Left cardiac atrium (tissue), 4 donors: Measurements from ENCODE around the gene PPP1R1C. TPM values are rescaled to one million over a fixed set of nuclear protein-coding genes. Genes with fewer than 3 reads are reported as not detected.
A peak's percentile ranks its signal among the peaks of the same experiment; 100 is the strongest.

Experiments
- ATAC-seq, 2 donors: fragments of 200-7000 bp; cut with Tn5 transposase; one replicate each; pipeline ENCODE4 v1.9.1; 2020; ENCODE audit warnings: mild to moderate bottlenecking in 2 of 2, moderate library complexity in 2 of 2
- DNase-seq: peaks from one replicate; pipeline ENCODE4 v3.0.0-alpha.2; 2020
- intact Hi-C, 2 donors: fragments of 100-400 bp; cut with DNase I; formaldehyde crosslinking; loops; one replicate each; pipeline versions ENCODE4 v1.14.1 to v1.15.1; 2022 to 2023
- total RNA-seq, 2 donors: library from RNA; stranded (reverse); fragmentation: NEBNext Ultra II Directional; extraction: Animal tissue kit (Norgen Biotek cat#: 25700); gene quantifications; one replicate each; pipeline ENCODE4 v1.2.1, GENCODE V29; 2021
- donor health status: DM: no; HTN: yes; CAD: no.
- donor health status: DM: no; HTN: yes; CAD: no; lungs with severe emphysema.
- donor health status: DM: yes; HTN: yes; CAD: no.
- donor health status: Dilated cardiomyopathy.

PPP1R1C gene
- total RNA-seq, 2 donors from 2014 or later, result 5.0 to 5.5 TPM

DNA sequence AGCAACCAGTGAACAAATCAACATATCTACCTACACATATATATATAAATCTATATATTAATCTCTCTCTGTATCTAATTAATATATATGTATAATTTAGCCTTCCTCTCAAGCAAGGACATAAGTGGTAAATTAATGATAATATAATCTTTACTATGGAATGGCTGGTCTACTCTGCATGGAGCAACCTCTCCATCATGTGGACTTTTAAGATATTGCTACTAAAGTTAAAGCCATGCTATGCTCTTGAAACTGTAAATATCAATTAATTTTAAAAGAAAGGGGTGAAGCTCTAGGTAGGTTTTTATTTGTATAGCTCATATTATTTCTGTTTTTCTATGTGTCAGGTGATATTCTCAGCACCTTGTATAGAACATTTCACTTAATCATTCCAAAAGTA is 147.0 kb downstream of the PPP1R1C start:
- intact Hi-C loops, result no loop called here
- DNase-seq (no peak), ATAC-seq (no peak)

GRCh38 chr2:182133195-182133891 is 147.7 kb downstream of the PPP1R1C start:
- intact Hi-C loops, result no loop called here
- no peak for ATAC-seq

DNA sequence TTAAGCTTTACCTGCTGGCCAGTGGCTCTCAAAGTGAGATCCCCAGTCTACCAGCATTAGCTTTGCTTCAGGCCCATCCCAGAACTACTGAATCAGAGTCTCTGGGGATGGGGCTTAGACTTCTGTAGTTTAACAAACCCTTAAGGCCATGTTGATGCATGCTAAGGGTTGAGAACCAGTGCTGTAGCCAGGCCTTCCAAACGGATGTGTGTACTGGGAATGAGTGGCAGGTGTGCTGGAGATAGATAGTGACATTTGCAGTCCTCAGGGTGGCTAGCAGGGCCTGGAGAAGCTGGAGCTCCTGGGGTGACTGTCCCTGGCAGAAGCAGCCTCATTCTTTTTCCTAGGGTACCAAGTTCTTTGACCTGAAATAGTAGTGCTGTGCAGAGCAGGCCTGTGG is 148.5 kb downstream of the PPP1R1C start:
- no peak for DNase-seq
- no peak for ATAC-seq
- intact Hi-C loops, result no loop called here

More at GRCh38 chr2:182133195-182133891, 147.7 kb downstream of the PPP1R1C start:
- DNase-seq, result no peak

DNA sequence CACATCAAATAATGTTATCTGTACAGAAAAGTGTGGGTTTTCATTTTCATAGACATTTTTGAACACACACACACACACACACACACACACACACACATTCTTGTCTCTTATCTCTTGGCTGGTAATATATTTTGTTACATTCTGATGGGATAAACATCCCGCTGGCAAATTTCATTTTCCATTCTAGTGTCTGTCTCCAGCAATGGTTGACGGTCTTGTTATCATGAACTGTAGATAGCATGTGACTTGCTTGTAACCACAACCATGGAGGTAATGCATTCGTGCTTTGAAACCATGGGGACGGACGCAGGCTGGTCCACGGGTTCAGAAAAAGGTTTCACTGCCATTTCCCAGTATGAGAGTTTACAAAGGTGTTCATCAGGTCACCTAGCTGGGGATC is 156.4 kb downstream of the PPP1R1C start:
- ATAC-seq, result no peak
- intact Hi-C loops, result no loop called here
- DNase-seq, result no peak

DNA sequence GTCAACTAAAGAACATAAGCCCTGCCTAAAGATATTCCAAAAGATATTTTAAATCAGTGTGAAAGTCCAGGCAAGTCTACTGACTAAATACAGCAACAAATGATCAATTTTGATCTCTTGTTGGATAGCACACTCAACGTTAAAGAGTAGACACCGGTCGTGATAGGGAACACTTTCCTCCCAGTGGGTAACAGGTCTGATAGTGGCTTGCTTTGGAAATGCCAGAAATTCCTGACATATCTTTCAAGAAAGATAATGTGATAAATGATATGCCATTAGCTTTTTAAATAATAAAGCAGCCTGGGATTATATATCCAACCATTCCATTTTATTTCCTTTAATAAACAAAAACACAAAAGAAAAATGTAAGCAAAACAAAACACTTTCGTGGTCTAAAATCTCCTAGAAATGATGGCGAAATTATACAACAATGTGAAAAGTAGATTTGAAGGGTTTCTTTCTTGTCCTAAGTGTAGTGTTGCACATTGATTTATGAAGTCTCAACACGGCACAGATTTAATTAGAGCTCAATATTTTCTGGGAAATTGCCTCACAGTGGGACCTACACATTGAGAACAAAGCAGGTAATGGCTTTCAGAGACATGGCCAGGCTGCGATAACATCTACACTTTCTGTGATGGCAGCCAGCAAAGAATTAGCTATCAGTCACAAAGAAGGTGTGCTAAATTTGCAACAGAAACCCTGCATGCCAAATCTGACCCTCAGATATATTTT is 158.6 kb downstream of the PPP1R1C start:
- ATAC-seq (no peak), DNase-seq (no peak)
- intact Hi-C loops, result no loop called here

- intact Hi-C loops, result no loop called here
- peak; percentile 42 for DNase-seq
- ATAC-seq, result peak; percentile 89 to 94
Measured at GRCh38 chr2:182144776-182145165, 159.1 kb downstream of the PPP1R1C start.

DNA sequence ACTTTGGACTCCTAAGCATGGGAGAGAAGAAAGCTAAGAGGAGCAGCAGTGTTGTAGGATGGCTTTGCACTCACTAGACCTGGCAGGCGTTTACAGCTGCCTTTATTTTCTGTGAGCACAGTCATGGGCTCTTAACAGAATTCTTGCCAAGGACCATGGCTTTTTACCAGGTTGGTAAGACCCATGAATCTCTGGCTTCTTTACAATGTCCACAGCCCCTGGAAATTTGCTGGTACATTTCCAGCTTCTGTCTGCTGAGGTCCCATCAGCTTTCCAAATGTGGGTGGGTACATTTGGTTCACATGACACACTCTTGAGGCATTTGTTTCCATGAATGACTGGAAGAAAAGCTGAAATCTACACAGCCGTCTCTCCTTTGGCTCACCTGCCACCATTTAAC is 162.7 kb downstream of the PPP1R1C start:
- intact Hi-C loops, result no loop called here
- DNase-seq (no peak), ATAC-seq (no peak)

GRCh38 chr2:182163878-182164277 is 178.2 kb downstream of the PPP1R1C start:
- no peak for ATAC-seq
- intact Hi-C loops, result no loop called here
- DNase-seq, result no peak

DNA sequence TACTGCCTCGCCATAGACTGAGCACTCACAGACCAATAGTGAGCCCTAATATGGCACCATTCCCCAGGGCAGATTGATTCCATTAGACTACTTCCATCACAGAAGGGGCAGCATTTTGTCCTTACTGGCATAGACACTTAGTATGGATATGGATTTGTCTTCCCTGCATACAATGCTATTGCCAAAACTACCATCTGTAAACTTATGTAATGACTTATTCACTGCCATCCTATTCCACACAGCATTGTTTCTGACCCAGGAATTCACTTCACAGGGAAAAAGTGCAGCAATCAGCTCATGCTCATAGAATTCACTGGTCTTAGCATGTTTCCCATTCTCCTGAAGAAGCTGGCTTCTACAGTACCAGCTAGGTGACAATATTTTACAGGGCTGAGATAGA is 179.0 kb downstream of the PPP1R1C start:
- intact Hi-C loops, result no loop called here
- no peak for DNase-seq
- ATAC-seq, result no peak

- no peak for DNase-seq
- ATAC-seq, result no peak
- intact Hi-C loops, result no loop called here
Measured at GRCh38 chr2:182165202-182165601, 179.5 kb downstream of the PPP1R1C start.

DNA sequence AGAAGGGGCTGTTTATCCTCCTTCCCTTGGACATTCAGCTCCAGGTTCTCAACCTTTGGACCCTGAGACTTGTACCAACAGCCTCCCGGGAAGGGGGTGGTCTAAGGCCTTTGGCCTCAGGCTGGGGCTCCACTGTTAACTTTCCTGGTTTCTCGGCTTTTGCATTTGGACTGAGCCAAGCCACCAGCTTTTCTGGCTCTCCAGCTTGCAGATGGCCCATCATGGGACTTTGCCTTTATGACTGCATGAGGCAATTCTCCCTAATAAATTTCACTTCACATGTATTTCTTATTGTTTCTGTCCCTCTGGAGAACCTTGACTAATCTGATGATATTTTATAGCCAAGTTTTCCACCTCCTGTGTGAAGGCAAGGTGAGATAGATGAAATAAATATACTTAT is 180.8 kb downstream of the PPP1R1C start:
- DNase-seq (no peak), ATAC-seq (no peak)
- intact Hi-C loops, result no loop called here

DNA sequence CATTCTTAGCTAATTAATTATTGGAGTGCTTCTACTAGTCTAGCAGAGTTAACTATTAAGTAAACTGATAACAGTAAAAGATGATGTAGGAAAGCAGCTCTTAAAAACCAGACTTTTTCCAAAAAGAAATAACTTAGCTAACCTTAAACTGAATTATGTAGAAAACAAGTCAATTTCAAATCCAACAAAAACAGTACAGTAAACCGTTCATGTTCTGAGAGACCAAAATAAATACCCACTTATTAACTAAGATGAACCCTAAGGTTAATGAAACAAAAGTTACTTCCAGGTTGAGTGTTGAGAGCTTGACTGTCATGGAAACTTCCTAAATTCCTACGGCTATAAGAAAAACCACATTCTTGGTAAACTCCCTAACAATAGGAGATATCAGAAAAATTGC is 181.2 kb downstream of the PPP1R1C start:
- ATAC-seq, result no peak

More for the DNA sequence above, 181.2 kb downstream of the PPP1R1C start:
- intact Hi-C loops, result no loop called here
- no peak for DNase-seq

Other genes starting within 250 kb of the PPP1R1C start
- 10 to 100 TPM; 61.5 to 88.7 TPM for gene ITPRID2, start 94.1 kb upstream of the PPP1R1C start, total RNA-seq